WTC11 (cell line): ENCODE measurements around the gene PDXK. TPM values are rescaled to one million over a fixed set of nuclear protein-coding genes. Genes with fewer than 3 reads are reported as not detected.
A peak's percentile ranks its signal among the peaks of the same experiment; 100 is the strongest.

Experiments
- ATAC-seq: fragments of 200-7000 bp; cut with Tn5 transposase; 2 replicates; pipeline ENCODE4 v1.10.0; 2021; ENCODE audit warnings: mild to moderate bottlenecking, moderate library complexity
- CTCF ChIA-PET: fragments of 300-600 bp; sonication (Branson Sonifier 250); formaldehyde crosslinking; loops from one replicate; lab custom pipeline; 2021; ENCODE audit warnings: antibody characterized with exemption; lab: Charles Lee
- POLR2A ChIA-PET: fragments of 350-600 bp; sonication (Branson Sonifier 250); formaldehyde crosslinking; loops from one replicate; lab custom pipeline; 2021; ENCODE audit warnings: antibody characterized with exemption; lab: Charles Lee
- DNase-seq: peaks from one replicate; pipeline ENCODE4 v3.0.0; 2021; ENCODE audit warnings: low spot score
- H3K27ac Mint-ChIP-seq: 2 replicates; pipeline ENCODE4 v1.8.0; 2021; ENCODE audit warnings: mixed read lengths
- H3K27me3 Mint-ChIP-seq: 2 replicates; pipeline ENCODE4 v1.8.0; 2021; ENCODE audit warnings: low read depth, mild to moderate bottlenecking, moderate library complexity, mixed read lengths
- H3K36me3 Mint-ChIP-seq: 2 replicates; pipeline ENCODE4 v1.8.0; 2021; ENCODE audit warnings: mixed read lengths
- H3K4me1 Mint-ChIP-seq: 2 replicates; pipeline ENCODE4 v1.8.0; 2022; ENCODE audit warnings: mixed read lengths
- H3K4me3 Mint-ChIP-seq: 2 replicates; pipeline ENCODE4 v1.8.0; 2021; ENCODE audit warnings: mild to moderate bottlenecking, moderate library complexity, mixed read lengths
- H3K9me3 Mint-ChIP-seq: 2 replicates; pipeline ENCODE4 v1.8.0; 2021; ENCODE audit warnings: mixed read lengths
- CREB1 ChIP-seq: sonication (generic); formaldehyde crosslinking; IDR thresholded peaks from 2 replicates; pipeline ENCODE4 v1.8.0; 2023; ENCODE audit warnings: mild to moderate bottlenecking, missing genetic modification reagents
- ESRRA ChIP-seq: sonication (generic); formaldehyde crosslinking; IDR thresholded peaks from 2 replicates; pipeline ENCODE4 v1.8.1; 2022; ENCODE audit warnings: mild to moderate bottlenecking, missing genetic modification reagents, borderline replicate concordance
- GABPB1 ChIP-seq: sonication (generic); formaldehyde crosslinking; IDR thresholded peaks from 2 replicates; pipeline ENCODE4 v1.8.1; 2023; ENCODE audit warnings: mild to moderate bottlenecking, missing genetic modification reagents
- JUN ChIP-seq: sonication (generic); formaldehyde crosslinking; IDR thresholded peaks from 2 replicates; pipeline ENCODE4 v1.8.0; 2023; ENCODE audit warnings: mild to moderate bottlenecking, missing genetic modification reagents
- NR3C1 ChIP-seq: sonication (generic); formaldehyde crosslinking; conservative IDR thresholded peaks from 2 replicates; pipeline ENCODE4 v1.8.1; 2023; ENCODE audit warnings: low read depth, mild to moderate bottlenecking, missing genetic modification reagents
- OVOL2 ChIP-seq: fragments of 250-450 bp; sonication (Bioruptor Pico); IDR thresholded peaks from 2 replicates; pipeline ENCODE4 v1.9.0; 2021; ENCODE audit warnings: mild to moderate bottlenecking, borderline replicate concordance
- SMAD3 ChIP-seq: sonication (generic); formaldehyde crosslinking; IDR thresholded peaks from 2 replicates; pipeline ENCODE4 v1.8.0; 2022; ENCODE audit warnings: missing genetic modification reagents, mild to moderate bottlenecking, borderline replicate concordance
- SP1 ChIP-seq: sonication (generic); formaldehyde crosslinking; conservative IDR thresholded peaks from 2 replicates; pipeline ENCODE4 v1.8.1; 2022; ENCODE audit warnings: missing genetic modification reagents
- TEAD1 ChIP-seq: sonication (generic); formaldehyde crosslinking; IDR thresholded peaks from 2 replicates; pipeline ENCODE4 v1.8.0; 2022; ENCODE audit warnings: mild to moderate bottlenecking, missing genetic modification reagents
- TEAD4 ChIP-seq: sonication (generic); formaldehyde crosslinking; IDR thresholded peaks from 2 replicates; pipeline ENCODE4 v1.8.0; 2022; ENCODE audit warnings: mild to moderate bottlenecking, missing genetic modification reagents
- TP53 ChIP-seq: sonication (generic); formaldehyde crosslinking; IDR thresholded peaks from 2 replicates; pipeline ENCODE4 v1.8.1; 2023; ENCODE audit warnings: mild to moderate bottlenecking, missing genetic modification reagents
- ZNF121 ChIP-seq: sonication (generic); formaldehyde crosslinking; IDR thresholded peaks from 2 replicates; pipeline ENCODE4 v1.8.0; 2023; ENCODE audit warnings: missing genetic modification reagents
- ZNF416 ChIP-seq: fragments of 250-450 bp; sonication (Bioruptor Pico); IDR thresholded peaks from 2 replicates; pipeline ENCODE4 v1.9.0; 2021; ENCODE audit warnings: mild to moderate bottlenecking, inconsistent platforms
- ZNF671 ChIP-seq: fragments of 250-450 bp; sonication (Bioruptor Pico); IDR thresholded peaks from 2 replicates; pipeline ENCODE4 v1.8.0; 2021; ENCODE audit warnings: mild to moderate bottlenecking
- total RNA-seq: library from RNA; stranded (reverse); gene quantifications from 3 replicates; pipeline ENCODE4 v1.2.3, GENCODE V29; 2021
- TF ChIP-seq, protein P1 (sequence below): sonication (generic); formaldehyde crosslinking; IDR thresholded peaks from 2 replicates; pipeline ENCODE4 v1.8.0; 2022; ENCODE audit warnings: mild to moderate bottlenecking, missing genetic modification reagents
- TF ChIP-seq, protein P2 (sequence below): sonication (generic); formaldehyde crosslinking; IDR thresholded peaks from 2 replicates; pipeline ENCODE4 v1.8.1; 2022; ENCODE audit warnings: low read depth, missing genetic modification reagents, borderline replicate concordance
- TF ChIP-seq, protein P3 (sequence below): sonication (generic); formaldehyde crosslinking; IDR thresholded peaks from 2 replicates; pipeline ENCODE4 v1.8.1; 2023; ENCODE audit warnings: mild to moderate bottlenecking, missing genetic modification reagents
- TF ChIP-seq, protein P4 (sequence below): sonication (generic); formaldehyde crosslinking; IDR thresholded peaks from 2 replicates; pipeline ENCODE4 v1.8.0; 2022; ENCODE audit warnings: missing genetic modification reagents
- TF ChIP-seq, protein P5 (sequence below): sonication (generic); formaldehyde crosslinking; IDR thresholded peaks from 2 replicates; pipeline ENCODE4 v1.8.1; 2023; ENCODE audit warnings: mild to moderate bottlenecking, missing genetic modification reagents, borderline replicate concordance

PDXK gene
- total RNA-seq, 1 experiment from 2014 or later: 120 TPM

DNA sequence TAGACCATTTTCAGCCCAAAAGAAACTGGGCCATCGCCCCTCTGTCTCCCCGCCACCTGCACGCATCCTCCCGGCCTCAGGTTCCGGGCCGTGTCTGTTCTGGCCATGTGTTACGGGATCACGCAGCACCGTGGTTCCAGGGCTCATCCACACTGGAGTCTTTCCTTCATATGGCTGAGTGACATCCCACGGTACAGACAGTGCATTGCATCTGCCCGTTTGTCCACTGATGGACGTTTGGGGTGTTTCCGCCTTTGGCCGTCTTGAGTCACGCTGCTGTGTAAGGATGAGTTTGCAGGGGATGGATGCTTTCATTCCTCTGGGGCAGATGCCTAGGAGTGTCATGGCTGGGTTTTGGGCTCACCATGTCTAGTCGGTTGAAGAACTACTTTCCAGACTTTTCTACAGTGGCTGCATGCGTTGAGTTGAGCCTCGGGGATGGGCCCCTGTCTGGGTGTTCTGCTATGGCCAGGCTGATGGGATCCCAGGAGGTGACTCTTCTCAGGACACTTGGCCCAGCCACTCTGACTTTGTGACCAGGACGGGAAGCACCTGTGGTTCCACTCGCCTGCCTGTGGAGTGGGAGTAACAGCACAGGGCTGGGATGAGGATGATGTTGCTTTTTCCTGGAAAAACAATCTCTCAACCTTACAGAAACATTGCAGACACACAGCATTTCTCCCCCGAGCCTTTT lies 87.2 kb downstream of the PDXK start:
- CTCF ChIA-PET: interaction anchor here (1.0 to 2.1 kb wide), 2 partner anchors 10 to 180 kb away, joined by 3 to 6 read pairs; no protein-coding TSS in a partner anchor
- Mint-ChIP-seq H3K27me3 (no peaks in the 10 kb centered on the region), H3K4me3 (no peak overlapping the region), H3K4me1 (0 out of 2 replicates have a peak, but pooled peaks cover 5% of the 10 kb centered on the region), H3K9me3 (no peaks in the 10 kb centered on the region), H3K36me3 (peaks cover 23% of the 10 kb centered on the region), H3K27ac (peak overlapping the region; percentile 18)
- ATAC-seq (no peak), DNase-seq (no peak)
- POLR2A ChIA-PET: no interaction called here
- TF ChIP-seq OVOL2 (CRISPR knock-in tag) (no peak), SP1 (no peak), ZNF121 (no peak), ZNF671 (CRISPR knock-in tag) (no peak), CREB1 (CRISPR knock-in tag) (no peak), TP53 (CRISPR knock-in tag) (no peak), ZNF416 (CRISPR knock-in tag) (no peak), GABPB1 (no peak), TEAD1 (CRISPR knock-in tag) (no peak), JUN (CRISPR knock-in tag) (no peak)
- TF ChIP-seq, protein P1, sequence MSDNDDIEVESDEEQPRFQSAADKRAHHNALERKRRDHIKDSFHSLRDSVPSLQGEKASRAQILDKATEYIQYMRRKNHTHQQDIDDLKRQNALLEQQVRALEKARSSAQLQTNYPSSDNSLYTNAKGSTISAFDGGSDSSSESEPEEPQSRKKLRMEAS (CRISPR knock-in tag): no peak
- TF ChIP-seq, protein P2, sequence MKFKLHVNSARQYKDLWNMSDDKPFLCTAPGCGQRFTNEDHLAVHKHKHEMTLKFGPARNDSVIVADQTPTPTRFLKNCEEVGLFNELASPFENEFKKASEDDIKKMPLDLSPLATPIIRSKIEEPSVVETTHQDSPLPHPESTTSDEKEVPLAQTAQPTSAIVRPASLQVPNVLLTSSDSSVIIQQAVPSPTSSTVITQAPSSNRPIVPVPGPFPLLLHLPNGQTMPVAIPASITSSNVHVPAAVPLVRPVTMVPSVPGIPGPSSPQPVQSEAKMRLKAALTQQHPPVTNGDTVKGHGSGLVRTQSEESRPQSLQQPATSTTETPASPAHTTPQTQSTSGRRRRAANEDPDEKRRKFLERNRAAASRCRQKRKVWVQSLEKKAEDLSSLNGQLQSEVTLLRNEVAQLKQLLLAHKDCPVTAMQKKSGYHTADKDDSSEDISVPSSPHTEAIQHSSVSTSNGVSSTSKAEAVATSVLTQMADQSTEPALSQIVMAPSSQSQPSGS (CRISPR knock-in tag): no peak
- TF ChIP-seq, protein P3, sequence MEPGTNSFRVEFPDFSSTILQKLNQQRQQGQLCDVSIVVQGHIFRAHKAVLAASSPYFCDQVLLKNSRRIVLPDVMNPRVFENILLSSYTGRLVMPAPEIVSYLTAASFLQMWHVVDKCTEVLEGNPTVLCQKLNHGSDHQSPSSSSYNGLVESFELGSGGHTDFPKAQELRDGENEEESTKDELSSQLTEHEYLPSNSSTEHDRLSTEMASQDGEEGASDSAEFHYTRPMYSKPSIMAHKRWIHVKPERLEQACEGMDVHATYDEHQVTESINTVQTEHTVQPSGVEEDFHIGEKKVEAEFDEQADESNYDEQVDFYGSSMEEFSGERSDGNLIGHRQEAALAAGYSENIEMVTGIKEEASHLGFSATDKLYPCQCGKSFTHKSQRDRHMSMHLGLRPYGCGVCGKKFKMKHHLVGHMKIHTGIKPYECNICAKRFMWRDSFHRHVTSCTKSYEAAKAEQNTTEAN (CRISPR knock-in tag): no peak
- TF ChIP-seq, protein P4, sequence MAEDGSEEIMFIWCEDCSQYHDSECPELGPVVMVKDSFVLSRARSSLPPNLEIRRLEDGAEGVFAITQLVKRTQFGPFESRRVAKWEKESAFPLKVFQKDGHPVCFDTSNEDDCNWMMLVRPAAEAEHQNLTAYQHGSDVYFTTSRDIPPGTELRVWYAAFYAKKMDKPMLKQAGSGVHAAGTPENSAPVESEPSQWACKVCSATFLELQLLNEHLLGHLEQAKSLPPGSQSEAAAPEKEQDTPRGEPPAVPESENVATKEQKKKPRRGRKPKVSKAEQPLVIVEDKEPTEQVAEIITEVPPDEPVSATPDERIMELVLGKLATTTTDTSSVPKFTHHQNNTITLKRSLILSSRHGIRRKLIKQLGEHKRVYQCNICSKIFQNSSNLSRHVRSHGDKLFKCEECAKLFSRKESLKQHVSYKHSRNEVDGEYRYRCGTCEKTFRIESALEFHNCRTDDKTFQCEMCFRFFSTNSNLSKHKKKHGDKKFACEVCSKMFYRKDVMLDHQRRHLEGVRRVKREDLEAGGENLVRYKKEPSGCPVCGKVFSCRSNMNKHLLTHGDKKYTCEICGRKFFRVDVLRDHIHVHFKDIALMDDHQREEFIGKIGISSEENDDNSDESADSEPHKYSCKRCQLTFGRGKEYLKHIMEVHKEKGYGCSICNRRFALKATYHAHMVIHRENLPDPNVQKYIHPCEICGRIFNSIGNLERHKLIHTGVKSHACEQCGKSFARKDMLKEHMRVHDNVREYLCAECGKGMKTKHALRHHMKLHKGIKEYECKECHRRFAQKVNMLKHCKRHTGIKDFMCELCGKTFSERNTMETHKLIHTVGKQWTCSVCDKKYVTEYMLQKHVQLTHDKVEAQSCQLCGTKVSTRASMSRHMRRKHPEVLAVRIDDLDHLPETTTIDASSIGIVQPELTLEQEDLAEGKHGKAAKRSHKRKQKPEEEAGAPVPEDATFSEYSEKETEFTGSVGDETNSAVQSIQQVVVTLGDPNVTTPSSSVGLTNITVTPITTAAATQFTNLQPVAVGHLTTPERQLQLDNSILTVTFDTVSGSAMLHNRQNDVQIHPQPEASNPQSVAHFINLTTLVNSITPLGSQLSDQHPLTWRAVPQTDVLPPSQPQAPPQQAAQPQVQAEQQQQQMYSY: no peak

DNA sequence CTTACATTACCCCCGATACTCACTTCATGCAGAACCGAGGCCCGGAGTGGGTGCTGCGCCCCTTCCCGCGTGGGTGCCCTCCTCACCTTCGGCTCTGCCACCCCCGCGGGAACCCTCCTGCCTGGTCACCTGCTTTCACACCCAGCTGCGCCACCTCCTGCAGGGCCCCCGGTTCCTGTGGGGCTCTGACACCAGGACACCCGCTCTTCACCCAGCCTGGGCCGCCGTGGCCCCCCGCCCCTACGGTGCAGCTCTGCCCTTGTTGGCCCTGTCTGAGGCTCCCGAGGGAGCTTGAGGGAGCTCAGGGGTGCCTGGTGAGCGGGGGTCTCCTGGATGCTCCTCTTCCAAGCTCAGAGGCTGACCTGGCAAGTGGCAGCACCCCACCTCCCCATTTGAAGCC lies 89.4 kb downstream of the PDXK start:
- Mint-ChIP-seq H3K4me1 (peaks cover 13% of the 10 kb centered on the region), H3K27ac (no peak overlapping the region)
- DNase-seq: no peak
- POLR2A ChIA-PET: interaction anchor here (1.6 kb wide), 1 partner anchor 133 kb away, joined by 4 read pairs; no protein-coding TSS in a partner anchor
- TF ChIP-seq SMAD3 (CRISPR knock-in tag) (no peak), NR3C1 (CRISPR knock-in tag) (no peak), TEAD4 (no peak), ESRRA (CRISPR knock-in tag) (no peak)
- TF ChIP-seq, protein P5, sequence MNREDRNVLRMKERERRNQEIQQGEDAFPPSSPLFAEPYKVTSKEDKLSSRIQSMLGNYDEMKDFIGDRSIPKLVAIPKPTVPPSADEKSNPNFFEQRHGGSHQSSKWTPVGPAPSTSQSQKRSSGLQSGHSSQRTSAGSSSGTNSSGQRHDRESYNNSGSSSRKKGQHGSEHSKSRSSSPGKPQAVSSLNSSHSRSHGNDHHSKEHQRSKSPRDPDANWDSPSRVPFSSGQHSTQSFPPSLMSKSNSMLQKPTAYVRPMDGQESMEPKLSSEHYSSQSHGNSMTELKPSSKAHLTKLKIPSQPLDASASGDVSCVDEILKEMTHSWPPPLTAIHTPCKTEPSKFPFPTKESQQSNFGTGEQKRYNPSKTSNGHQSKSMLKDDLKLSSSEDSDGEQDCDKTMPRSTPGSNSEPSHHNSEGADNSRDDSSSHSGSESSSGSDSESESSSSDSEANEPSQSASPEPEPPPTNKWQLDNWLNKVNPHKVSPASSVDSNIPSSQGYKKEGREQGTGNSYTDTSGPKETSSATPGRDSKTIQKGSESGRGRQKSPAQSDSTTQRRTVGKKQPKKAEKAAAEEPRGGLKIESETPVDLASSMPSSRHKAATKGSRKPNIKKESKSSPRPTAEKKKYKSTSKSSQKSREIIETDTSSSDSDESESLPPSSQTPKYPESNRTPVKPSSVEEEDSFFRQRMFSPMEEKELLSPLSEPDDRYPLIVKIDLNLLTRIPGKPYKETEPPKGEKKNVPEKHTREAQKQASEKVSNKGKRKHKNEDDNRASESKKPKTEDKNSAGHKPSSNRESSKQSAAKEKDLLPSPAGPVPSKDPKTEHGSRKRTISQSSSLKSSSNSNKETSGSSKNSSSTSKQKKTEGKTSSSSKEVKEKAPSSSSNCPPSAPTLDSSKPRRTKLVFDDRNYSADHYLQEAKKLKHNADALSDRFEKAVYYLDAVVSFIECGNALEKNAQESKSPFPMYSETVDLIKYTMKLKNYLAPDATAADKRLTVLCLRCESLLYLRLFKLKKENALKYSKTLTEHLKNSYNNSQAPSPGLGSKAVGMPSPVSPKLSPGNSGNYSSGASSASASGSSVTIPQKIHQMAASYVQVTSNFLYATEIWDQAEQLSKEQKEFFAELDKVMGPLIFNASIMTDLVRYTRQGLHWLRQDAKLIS (CRISPR knock-in tag): no peak
- TF ChIP-seq, all 79 proteins: peak for 0
- Mint-ChIP-seq H3K36me3 (peaks cover 4% of the 10 kb centered on the region; the same call in 1 of the 2 replicates), H3K27me3 (no peaks in the 10 kb centered on the region), H3K9me3 (no peaks in the 10 kb centered on the region), H3K4me3 (no peak overlapping the region)
- ATAC-seq: no peak
- CTCF ChIA-PET: interaction anchor here (1.1 to 3.1 kb wide), 4 partner anchors 8 to 167 kb away, joined by 3 to 17 read pairs (median 8); no protein-coding TSS in a partner anchor
